ENCODE data around the gene KRT37. TPM values are rescaled to one million over a fixed set of nuclear protein-coding genes. Genes with fewer than 3 reads are reported as not detected.

Gene KRT37
- total and polyA plus RNA-seq, 2 of the 13 experiments (the other 11 are each of a cell fraction or from before 2014, with no cell fraction given) = 0.69 TPM; not detected in 1

- TF ChIP-seq, protein P1, sequence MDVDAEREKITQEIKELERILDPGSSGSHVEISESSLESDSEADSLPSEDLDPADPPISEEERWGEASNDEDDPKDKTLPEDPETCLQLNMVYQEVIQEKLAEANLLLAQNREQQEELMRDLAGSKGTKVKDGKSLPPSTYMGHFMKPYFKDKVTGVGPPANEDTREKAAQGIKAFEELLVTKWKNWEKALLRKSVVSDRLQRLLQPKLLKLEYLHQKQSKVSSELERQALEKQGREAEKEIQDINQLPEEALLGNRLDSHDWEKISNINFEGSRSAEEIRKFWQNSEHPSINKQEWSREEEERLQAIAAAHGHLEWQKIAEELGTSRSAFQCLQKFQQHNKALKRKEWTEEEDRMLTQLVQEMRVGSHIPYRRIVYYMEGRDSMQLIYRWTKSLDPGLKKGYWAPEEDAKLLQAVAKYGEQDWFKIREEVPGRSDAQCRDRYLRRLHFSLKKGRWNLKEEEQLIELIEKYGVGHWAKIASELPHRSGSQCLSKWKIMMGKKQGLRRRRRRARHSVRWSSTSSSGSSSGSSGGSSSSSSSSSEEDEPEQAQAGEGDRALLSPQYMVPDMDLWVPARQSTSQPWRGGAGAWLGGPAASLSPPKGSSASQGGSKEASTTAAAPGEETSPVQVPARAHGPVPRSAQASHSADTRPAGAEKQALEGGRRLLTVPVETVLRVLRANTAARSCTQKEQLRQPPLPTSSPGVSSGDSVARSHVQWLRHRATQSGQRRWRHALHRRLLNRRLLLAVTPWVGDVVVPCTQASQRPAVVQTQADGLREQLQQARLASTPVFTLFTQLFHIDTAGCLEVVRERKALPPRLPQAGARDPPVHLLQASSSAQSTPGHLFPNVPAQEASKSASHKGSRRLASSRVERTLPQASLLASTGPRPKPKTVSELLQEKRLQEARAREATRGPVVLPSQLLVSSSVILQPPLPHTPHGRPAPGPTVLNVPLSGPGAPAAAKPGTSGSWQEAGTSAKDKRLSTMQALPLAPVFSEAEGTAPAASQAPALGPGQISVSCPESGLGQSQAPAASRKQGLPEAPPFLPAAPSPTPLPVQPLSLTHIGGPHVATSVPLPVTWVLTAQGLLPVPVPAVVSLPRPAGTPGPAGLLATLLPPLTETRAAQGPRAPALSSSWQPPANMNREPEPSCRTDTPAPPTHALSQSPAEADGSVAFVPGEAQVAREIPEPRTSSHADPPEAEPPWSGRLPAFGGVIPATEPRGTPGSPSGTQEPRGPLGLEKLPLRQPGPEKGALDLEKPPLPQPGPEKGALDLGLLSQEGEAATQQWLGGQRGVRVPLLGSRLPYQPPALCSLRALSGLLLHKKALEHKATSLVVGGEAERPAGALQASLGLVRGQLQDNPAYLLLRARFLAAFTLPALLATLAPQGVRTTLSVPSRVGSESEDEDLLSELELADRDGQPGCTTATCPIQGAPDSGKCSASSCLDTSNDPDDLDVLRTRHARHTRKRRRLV (CRISPR knock-in tag; IDR thresholded peaks at IDR 0.05) = no peak
- TF ChIP-seq, protein P2, sequence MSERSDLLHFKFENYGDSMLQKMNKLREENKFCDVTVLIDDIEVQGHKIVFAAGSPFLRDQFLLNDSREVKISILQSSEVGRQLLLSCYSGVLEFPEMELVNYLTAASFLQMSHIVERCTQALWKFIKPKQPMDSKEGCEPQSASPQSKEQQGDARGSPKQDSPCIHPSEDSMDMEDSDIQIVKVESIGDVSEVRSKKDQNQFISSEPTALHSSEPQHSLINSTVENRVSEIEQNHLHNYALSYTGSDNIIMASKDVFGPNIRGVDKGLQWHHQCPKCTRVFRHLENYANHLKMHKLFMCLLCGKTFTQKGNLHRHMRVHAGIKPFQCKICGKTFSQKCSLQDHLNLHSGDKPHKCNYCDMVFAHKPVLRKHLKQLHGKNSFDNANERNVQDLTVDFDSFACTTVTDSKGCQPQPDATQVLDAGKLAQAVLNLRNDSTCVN (CRISPR knock-in tag; IDR thresholded peaks at IDR 0.05; ENCODE audit: borderline replicate concordance) = no peak
- 0 out of 2 replicates have a peak, but pooled peaks have one; percentile 6 for TF ChIP-seq SIX1 (CRISPR knock-in tag; IDR thresholded peaks at IDR 0.05; ENCODE audit: borderline replicate concordance)
- no peak for TF ChIP-seq ZNF33B (CRISPR knock-in tag; IDR thresholded peaks at IDR 0.05)
- TF ChIP-seq, protein P3, sequence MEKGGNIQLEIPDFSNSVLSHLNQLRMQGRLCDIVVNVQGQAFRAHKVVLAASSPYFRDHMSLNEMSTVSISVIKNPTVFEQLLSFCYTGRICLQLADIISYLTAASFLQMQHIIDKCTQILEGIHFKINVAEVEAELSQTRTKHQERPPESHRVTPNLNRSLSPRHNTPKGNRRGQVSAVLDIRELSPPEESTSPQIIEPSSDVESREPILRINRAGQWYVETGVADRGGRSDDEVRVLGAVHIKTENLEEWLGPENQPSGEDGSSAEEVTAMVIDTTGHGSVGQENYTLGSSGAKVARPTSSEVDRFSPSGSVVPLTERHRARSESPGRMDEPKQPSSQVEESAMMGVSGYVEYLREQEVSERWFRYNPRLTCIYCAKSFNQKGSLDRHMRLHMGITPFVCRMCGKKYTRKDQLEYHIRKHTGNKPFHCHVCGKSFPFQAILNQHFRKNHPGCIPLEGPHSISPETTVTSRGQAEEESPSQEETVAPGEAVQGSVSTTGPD (CRISPR knock-in tag; IDR thresholded peaks at IDR 0.05) = no peak
- no peak for TF ChIP-seq ZNF709 (CRISPR knock-in tag; IDR thresholded peaks at IDR 0.05)
- TF ChIP-seq, protein P4, sequence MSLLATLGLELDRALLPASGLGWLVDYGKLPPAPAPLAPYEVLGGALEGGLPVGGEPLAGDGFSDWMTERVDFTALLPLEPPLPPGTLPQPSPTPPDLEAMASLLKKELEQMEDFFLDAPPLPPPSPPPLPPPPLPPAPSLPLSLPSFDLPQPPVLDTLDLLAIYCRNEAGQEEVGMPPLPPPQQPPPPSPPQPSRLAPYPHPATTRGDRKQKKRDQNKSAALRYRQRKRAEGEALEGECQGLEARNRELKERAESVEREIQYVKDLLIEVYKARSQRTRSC (CRISPR knock-in tag; IDR thresholded peaks at IDR 0.05; ENCODE audit: low read depth) = no peak
- TF ChIP-seq SRY (CRISPR knock-in tag; IDR thresholded peaks at IDR 0.05) = no peak
- TF ChIP-seq PCBP1 (IDR thresholded peaks at IDR 0.05; ENCODE audit: borderline replicate concordance, low read depth, low read length) = no peak
- TF ChIP-seq SOX13 (IDR thresholded peaks at IDR 0.05) = no peak
- peak in 1 of 2 experiments; percentile 41; a peak in 1 of 4 replicates for TF ChIP-seq SOX13 (CRISPR knock-in tag; conservative IDR thresholded peaks at IDR 0.05 in 1 of 2, IDR thresholded peaks at IDR 0.05 in 1 of 2)
- 0 out of 2 replicates have a peak, but pooled peaks have one; percentile 1 for TF ChIP-seq ZFX (CRISPR knock-in tag; IDR thresholded peaks at IDR 0.05; ENCODE audit: low read depth)
- no peak for TF ChIP-seq ZNF263 (CRISPR knock-in tag; IDR thresholded peaks at IDR 0.05)
Measured at GRCh38 chr17:41416479-41416878, 7.9 kb downstream of the KRT37 start (continued).

Measured in HepG2 (cell line).